ENCODE measurements around the gene PDCD2. TPM values are rescaled to one million over a fixed set of nuclear protein-coding genes. Genes with fewer than 3 reads are reported as not detected.

The PDCD2 gene
- polyA plus RNA-seq, 1 donor (not counting 4 experiments of a cell fraction or from before 2014, with no cell fraction given): 103 TPM

DNA sequence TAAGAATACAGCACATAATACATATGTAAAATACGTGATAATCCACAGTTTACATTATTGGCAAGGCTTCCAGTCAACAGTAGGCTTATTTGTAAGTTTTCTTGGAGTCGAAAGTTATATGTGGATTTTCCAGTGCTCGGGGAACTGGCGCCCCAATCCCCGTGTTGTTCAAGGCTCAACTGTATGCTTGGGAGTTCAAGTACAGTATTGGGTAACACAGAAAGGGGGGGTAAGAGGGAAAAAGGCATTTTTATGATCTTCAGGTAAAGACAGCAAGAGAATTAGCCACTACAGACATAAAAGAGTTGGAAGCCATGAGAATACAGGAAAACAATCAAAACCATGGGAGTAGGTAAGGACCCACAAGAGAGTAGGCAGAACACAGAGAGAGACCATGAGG, 47.8 kb downstream of the PDCD2 start:
- Histone ChIP-seq H3K27me3 (ENCODE audit: control insufficient read depth, extremely low read depth, insufficient read depth, low read length) (no peaks in the 10 kb centered on the region), H4K20me1 (ENCODE audit: control insufficient read depth, extremely low read depth, insufficient read depth, low read length) (no peaks in the 10 kb centered on the region), H3K4me3 (ENCODE audit: control insufficient read depth in 2 of 3, extremely low read depth in 1 of 3, insufficient read depth in 2 of 3, low read depth in 1 of 3, low read length in 3 of 3) (no peak overlapping the region), H3K27ac (ENCODE audit: control insufficient read depth, insufficient read depth, low read length) (no peak overlapping the region), H3K9me1 (ENCODE audit: control insufficient read depth, extremely low read depth, insufficient read depth, low read length) (no peaks in the 10 kb centered on the region), H3K79me2 (ENCODE audit: control insufficient read depth, insufficient read depth, low read length) (peaks cover 12% of the 10 kb centered on the region), H2AFZ (ENCODE audit: control insufficient read depth, low read length) (no peak overlapping the region), H3K4me2 (ENCODE audit: control insufficient read depth, extremely low read depth, insufficient read depth, low read depth, low read length) (no peak overlapping the region), H3K9ac (ENCODE audit: control insufficient read depth, extremely low read depth, insufficient read depth, low read length) (no peak overlapping the region), H3K36me3 (ENCODE audit: control insufficient read depth in 2 of 2, extremely low read depth in 1 of 2, insufficient read depth in 2 of 2, low read length in 2 of 2) (peaks cover 25 to 49% of the 10 kb centered on the region in 2 experiments), H3K4me1 (ENCODE audit: control insufficient read depth, extremely low read depth, insufficient read depth, low read length) (no peaks in the 10 kb centered on the region), H3K9me3 (ENCODE audit: control insufficient read depth, low read depth, low read length) (no peaks in the 10 kb centered on the region)
- TF ChIP-seq, protein P1, sequence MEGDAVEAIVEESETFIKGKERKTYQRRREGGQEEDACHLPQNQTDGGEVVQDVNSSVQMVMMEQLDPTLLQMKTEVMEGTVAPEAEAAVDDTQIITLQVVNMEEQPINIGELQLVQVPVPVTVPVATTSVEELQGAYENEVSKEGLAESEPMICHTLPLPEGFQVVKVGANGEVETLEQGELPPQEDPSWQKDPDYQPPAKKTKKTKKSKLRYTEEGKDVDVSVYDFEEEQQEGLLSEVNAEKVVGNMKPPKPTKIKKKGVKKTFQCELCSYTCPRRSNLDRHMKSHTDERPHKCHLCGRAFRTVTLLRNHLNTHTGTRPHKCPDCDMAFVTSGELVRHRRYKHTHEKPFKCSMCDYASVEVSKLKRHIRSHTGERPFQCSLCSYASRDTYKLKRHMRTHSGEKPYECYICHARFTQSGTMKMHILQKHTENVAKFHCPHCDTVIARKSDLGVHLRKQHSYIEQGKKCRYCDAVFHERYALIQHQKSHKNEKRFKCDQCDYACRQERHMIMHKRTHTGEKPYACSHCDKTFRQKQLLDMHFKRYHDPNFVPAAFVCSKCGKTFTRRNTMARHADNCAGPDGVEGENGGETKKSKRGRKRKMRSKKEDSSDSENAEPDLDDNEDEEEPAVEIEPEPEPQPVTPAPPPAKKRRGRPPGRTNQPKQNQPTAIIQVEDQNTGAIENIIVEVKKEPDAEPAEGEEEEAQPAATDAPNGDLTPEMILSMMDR (optimal IDR thresholded peaks at IDR 0.05 in 1 of 3, IDR thresholded peaks at IDR 0.05 in 1 of 3, conservative IDR thresholded peaks at IDR 0.05 in 1 of 3; ENCODE audit: extremely low read depth in 1 of 3, insufficient read depth in 2 of 3, low read length in 3 of 3): no peak
- no peak for TF ChIP-seq EZH2 (IDR thresholded peaks at IDR 0.05; ENCODE audit: low read length)
- no peak for DNase-seq (ENCODE audit: low read depth, low spot score)
- dilution Hi-C loops (cut with MboI; ENCODE audit: extremely low pct_ligation_motif_present, low sequenced_read_pairs): no loop called here
- no peak for FAIRE-seq

GRCh38 chr6:170535004-170535403, 49.4 kb downstream of the PDCD2 start:
- H3K4me3 ChIP-seq (ENCODE audit: control insufficient read depth in 2 of 3, extremely low read depth in 1 of 3, insufficient read depth in 2 of 3, low read depth in 1 of 3, low read length in 3 of 3): no peak overlapping the region
- H3K4me1 ChIP-seq (ENCODE audit: control insufficient read depth, extremely low read depth, insufficient read depth, low read length): no peaks in the 10 kb centered on the region
- H2AFZ ChIP-seq (ENCODE audit: control insufficient read depth, low read length): no peak overlapping the region
- no peak overlapping the region for H3K27ac ChIP-seq (ENCODE audit: control insufficient read depth, insufficient read depth, low read length)
- no peak overlapping the region for H3K4me2 ChIP-seq (ENCODE audit: control insufficient read depth, extremely low read depth, insufficient read depth, low read depth, low read length)
- no peak for TF ChIP-seq EZH2 (IDR thresholded peaks at IDR 0.05; ENCODE audit: low read length)
- TF ChIP-seq, protein P1 (optimal IDR thresholded peaks at IDR 0.05 in 1 of 3, IDR thresholded peaks at IDR 0.05 in 1 of 3, conservative IDR thresholded peaks at IDR 0.05 in 1 of 3; ENCODE audit: extremely low read depth in 1 of 3, insufficient read depth in 2 of 3, low read length in 3 of 3): no peak
- no peaks in the 10 kb centered on the region for H4K20me1 ChIP-seq (ENCODE audit: control insufficient read depth, extremely low read depth, insufficient read depth, low read length)
- no peak for DNase-seq (ENCODE audit: low read depth, low spot score)
- no peak for FAIRE-seq
- dilution Hi-C loops (cut with MboI; ENCODE audit: extremely low pct_ligation_motif_present, low sequenced_read_pairs): no loop called here
- H3K79me2 ChIP-seq (ENCODE audit: control insufficient read depth, insufficient read depth, low read length): peaks cover 4% of the 10 kb centered on the region
- no peak overlapping the region for H3K9ac ChIP-seq (ENCODE audit: control insufficient read depth, extremely low read depth, insufficient read depth, low read length)
- no peaks in the 10 kb centered on the region for H3K9me3 ChIP-seq (ENCODE audit: control insufficient read depth, low read depth, low read length)
- no peaks in the 10 kb centered on the region for H3K9me1 ChIP-seq (ENCODE audit: control insufficient read depth, extremely low read depth, insufficient read depth, low read length)
- no peaks in the 10 kb centered on the region for H3K27me3 ChIP-seq (ENCODE audit: control insufficient read depth, extremely low read depth, insufficient read depth, low read length)
- H3K36me3 ChIP-seq (ENCODE audit: control insufficient read depth in 2 of 2, extremely low read depth in 1 of 2, insufficient read depth in 2 of 2, low read length in 2 of 2): peaks cover 25 to 49% of the 10 kb centered on the region in 2 experiments

All from keratinocyte (primary cell).